ENCODE results near the gene GABRR1. TPM values are rescaled to one million over a fixed set of nuclear protein-coding genes. Genes with fewer than 3 reads are reported as not detected.

GABRR1 gene
- total and polyA plus RNA-seq, 2 experiments from 2014 or later, result 0.14 to 0.37 TPM

- H4K20me1 ChIP-seq (replicated peaks; ENCODE audit: insufficient read depth), result no peaks in the 10 kb centered on the region
- H3K4me1 Mint-ChIP-seq, result no peaks in the 10 kb centered on the region
- H3K4me2 ChIP-seq, result no peak overlapping the region
- no peaks in the 10 kb centered on the region for H3K9me2 ChIP-seq (ENCODE audit: insufficient read depth)
- H3K4me3 ChIP-seq, result no peak overlapping the region
- no peaks in the 10 kb centered on the region for H3K4me1 ChIP-seq (ENCODE audit: insufficient read depth)
- TF ChIP-seq ZNF114 (CRISPR knock-in tag; IDR thresholded peaks at IDR 0.05) (no peak), ZNF331 (CRISPR knock-in tag; IDR thresholded peaks at IDR 0.05; ENCODE audit: low read depth) (no peak), JUNB (IDR thresholded peaks at IDR 0.05; ENCODE audit: unreplicated experiment) (no peak), EZH2 (IDR thresholded peaks at IDR 0.05; ENCODE audit: low read depth, unreplicated experiment) (no peak), ZNF462 (CRISPR knock-in tag; IDR thresholded peaks at IDR 0.05) (no peak), ETS1 (IDR thresholded peaks at IDR 0.05) (no peak), POLR2AphosphoS5 (IDR thresholded peaks at IDR 0.05; ENCODE audit: low read depth) (no peak)
- no peak overlapping the region for H3K27ac ChIP-seq (ENCODE audit: low read depth)
- no peaks in the 10 kb centered on the region for H3K9me3 Mint-ChIP-seq
- ATAC-seq, result no peak
- no peaks in the 10 kb centered on the region for H3K36me3 ChIP-seq (ENCODE audit: insufficient read depth)
- H3K27me3 ChIP-seq (ENCODE audit: insufficient read depth), result no peaks in the 10 kb centered on the region
- no peak overlapping the region for H2AFZ ChIP-seq
- H3F3A ChIP-seq (replicated peaks; ENCODE audit: low read depth), result no peaks in the 10 kb centered on the region
- H3K4me3 Mint-ChIP-seq, result no peak overlapping the region
- peaks cover 3% of the 10 kb centered on the region for H3K27me3 Mint-ChIP-seq (ENCODE audit: insufficient read depth, low read depth, poor library complexity)
- no peak for DNase-seq (ENCODE audit: low spot score)
- H3K27ac Mint-ChIP-seq, result no peak overlapping the region
- H3K79me2 ChIP-seq (replicated peaks; ENCODE audit: insufficient read depth), result no peaks in the 10 kb centered on the region
- no peaks in the 10 kb centered on the region for H3K36me3 Mint-ChIP-seq (ENCODE audit: low read depth)
Observed at GRCh38 chr6:89173634-89174033, 43.5 kb downstream of the GABRR1 start.
